CD4-positive, alpha-beta T cell (primary cell): ENCODE results near the gene PPP1R37. TPM values are rescaled to one million over a fixed set of nuclear protein-coding genes. Genes with fewer than 3 reads are reported as not detected.

Experiments
- ATAC-seq: fragments of 200-7000 bp; cut with Tn5 transposase; one replicate; pipeline ENCODE4 v1.10.0; 2022; ENCODE audit warnings: mild to moderate bottlenecking; ENCODE audit not compliant: poor library complexity
- CTCF ChIA-PET: fragments of 350-600 bp; sonication (Branson Sonifier 250); formaldehyde crosslinking; loops from one replicate; lab custom pipeline; 2021; ENCODE audit warnings: antibody characterized with exemption, inconsistent platforms; lab: Charles Lee
- POLR2A ChIA-PET: fragments of 350-600 bp; sonication (Branson Sonifier 250); formaldehyde crosslinking; loops from one replicate; lab custom pipeline; 2021; ENCODE audit warnings: antibody characterized with exemption, inconsistent platforms; lab: Charles Lee
- DNase-seq, 14 experiments: peaks; one replicate each; pipeline ENCODE4 v3.0.0-alpha.2; 2013 to 2020; ENCODE audit warnings: mixed read lengths in 2 of 14
- H3K27ac ChIP-seq, 2 donors: one replicate each; pipeline versions ENCODE4 v1.5.1 to v1.7.0; 2013; ENCODE audit warnings: low read length in 2 of 2, low read depth in 1 of 2, mild to moderate bottlenecking in 1 of 2
- H3K27me3 ChIP-seq, 2 experiments: 1 replicate in 1 of 2; 2 replicates in 1 of 2; pipeline versions ENCODE4 v1.6.1 to v1.7.0; 2013; ENCODE audit warnings: low read length in 2 of 2, control low read depth in 1 of 2, mild to moderate bottlenecking in 1 of 2, moderate library complexity in 1 of 2; ENCODE audit not compliant: insufficient read depth in 2 of 2, control insufficient read depth in 1 of 2
- H3K36me3 ChIP-seq: one replicate; pipeline ENCODE4 v1.6.1; 2013; ENCODE audit warnings: low read length, control low read depth; ENCODE audit not compliant: insufficient read depth
- H3K4me1 ChIP-seq: one replicate; pipeline ENCODE4 v1.6.1; 2013; ENCODE audit warnings: low read length, control low read depth; ENCODE audit not compliant: insufficient read depth
- H3K4me3 ChIP-seq: one replicate; pipeline ENCODE4 v1.5.1; 2013; ENCODE audit warnings: mild to moderate bottlenecking, low read length, moderate library complexity
- H3K9me3 ChIP-seq, 2 experiments: 1 replicate in 1 of 2; 2 replicates in 1 of 2; pipeline versions ENCODE4 v1.6.1 to v1.7.0; 2013; ENCODE audit warnings: low read length in 2 of 2, mild to moderate bottlenecking in 2 of 2, control low read depth in 1 of 2, moderate library complexity in 1 of 2; ENCODE audit not compliant: control insufficient read depth in 1 of 2, insufficient read depth in 1 of 2
- H3K27ac Mint-ChIP-seq: one replicate; pipeline ENCODE4 v1.8.0; 2020; ENCODE audit warnings: mixed read lengths
- H3K27me3 Mint-ChIP-seq: one replicate; pipeline ENCODE4 v1.8.0; 2021; ENCODE audit warnings: mixed read lengths
- H3K36me3 Mint-ChIP-seq: one replicate; pipeline ENCODE4 v1.8.0; 2021; ENCODE audit warnings: low read depth, mixed read lengths
- H3K4me1 Mint-ChIP-seq: one replicate; pipeline ENCODE4 v1.8.0; 2021; ENCODE audit warnings: low read depth, mixed read lengths
- H3K4me3 Mint-ChIP-seq: one replicate; pipeline ENCODE4 v1.8.0; 2020; ENCODE audit warnings: mild to moderate bottlenecking, mixed read lengths
- H3K9me3 Mint-ChIP-seq: one replicate; pipeline ENCODE4 v1.8.0; 2020; ENCODE audit warnings: mixed read lengths
- intact Hi-C, 2 experiments: fragments of 100-400 bp; cut with DNase I in 1 of 2; cut with micrococcal nuclease in 1 of 2; formaldehyde crosslinking; loops; one replicate each; pipeline versions ENCODE4 v1.15.1 to v1.9.0; 2023 to 2025; cut with DNase I, micrococcal nuclease
- total RNA-seq, 174 experiments: library from RNA in 2 of 174; stranded (reverse) in 2 of 174; gene quantifications; one replicate each; pipeline ENCODE4 v1.2.3 and lab custom pipeline; 2021 to 2026
- TF ChIP-seq, protein P1 (sequence below): fragments of 200-600 bp; IDR thresholded peaks from one replicate; pipeline ENCODE4 v1.8.0; 2022; ENCODE audit warnings: antibody characterized with exemption, mild to moderate bottlenecking

Gene PPP1R37
- total RNA-seq, 2 experiments from 2014 or later, result 17.2 to 19.6 TPM

DNA sequence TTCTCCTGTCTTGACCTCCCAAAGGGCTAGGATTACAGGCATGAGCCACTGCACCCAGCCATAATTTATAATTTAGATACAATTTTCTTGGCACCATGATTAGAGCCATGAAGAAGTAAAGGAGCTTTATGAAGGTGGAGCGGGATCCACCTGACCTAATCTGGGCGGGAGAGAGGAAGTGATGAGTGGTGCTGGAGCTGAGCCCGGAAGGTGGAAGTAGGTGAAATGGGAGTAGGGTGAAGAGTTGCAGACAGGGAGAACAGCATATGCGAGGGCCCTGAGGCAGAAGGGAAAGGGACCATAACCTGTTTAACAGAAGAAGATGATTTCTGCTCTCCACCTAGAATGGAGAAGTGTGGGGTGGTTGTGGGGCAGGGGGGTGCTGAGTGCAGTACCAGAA is 89.8 kb downstream of the PPP1R37 start:
- DNase-seq (no peak), ATAC-seq (no peak)
- H3K36me3 ChIP-seq, result peaks cover 18% of the 10 kb centered on the region
- intact Hi-C loops, result loop anchor here in 1 of 2 experiments (10.0 kb wide), 1 partner anchor 722 kb away; the partner anchor contains the start of gene MYPOP
- Mint-ChIP-seq H3K36me3 (peaks cover 15% of the 10 kb centered on the region), H3K4me1 (peaks cover 41% of the 10 kb centered on the region), H3K27ac (no peak overlapping the region), H3K9me3 (no peaks in the 10 kb centered on the region), H3K4me3 (peak overlapping the region; percentile 13), H3K27me3 (no peaks in the 10 kb centered on the region)
- no peak overlapping the region for H3K27ac ChIP-seq
- no peaks in the 10 kb centered on the region for H3K27me3 ChIP-seq
- ChIA-PET POLR2A (interaction anchor here (1.5 kb wide), 1 partner anchor 11 kb away, joined by 3 read pairs; no protein-coding TSS in a partner anchor), CTCF (interaction anchor here (1.5 kb wide), 1 partner anchor 11 kb away, joined by 3 read pairs; no protein-coding TSS in a partner anchor)
- peaks cover 48% of the 10 kb centered on the region for H3K4me1 ChIP-seq
- no peaks in the 10 kb centered on the region for H3K9me3 ChIP-seq
- TF ChIP-seq, protein P1, sequence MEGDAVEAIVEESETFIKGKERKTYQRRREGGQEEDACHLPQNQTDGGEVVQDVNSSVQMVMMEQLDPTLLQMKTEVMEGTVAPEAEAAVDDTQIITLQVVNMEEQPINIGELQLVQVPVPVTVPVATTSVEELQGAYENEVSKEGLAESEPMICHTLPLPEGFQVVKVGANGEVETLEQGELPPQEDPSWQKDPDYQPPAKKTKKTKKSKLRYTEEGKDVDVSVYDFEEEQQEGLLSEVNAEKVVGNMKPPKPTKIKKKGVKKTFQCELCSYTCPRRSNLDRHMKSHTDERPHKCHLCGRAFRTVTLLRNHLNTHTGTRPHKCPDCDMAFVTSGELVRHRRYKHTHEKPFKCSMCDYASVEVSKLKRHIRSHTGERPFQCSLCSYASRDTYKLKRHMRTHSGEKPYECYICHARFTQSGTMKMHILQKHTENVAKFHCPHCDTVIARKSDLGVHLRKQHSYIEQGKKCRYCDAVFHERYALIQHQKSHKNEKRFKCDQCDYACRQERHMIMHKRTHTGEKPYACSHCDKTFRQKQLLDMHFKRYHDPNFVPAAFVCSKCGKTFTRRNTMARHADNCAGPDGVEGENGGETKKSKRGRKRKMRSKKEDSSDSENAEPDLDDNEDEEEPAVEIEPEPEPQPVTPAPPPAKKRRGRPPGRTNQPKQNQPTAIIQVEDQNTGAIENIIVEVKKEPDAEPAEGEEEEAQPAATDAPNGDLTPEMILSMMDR, result no peak
- H3K4me3 ChIP-seq, result no peak overlapping the region

DNA sequence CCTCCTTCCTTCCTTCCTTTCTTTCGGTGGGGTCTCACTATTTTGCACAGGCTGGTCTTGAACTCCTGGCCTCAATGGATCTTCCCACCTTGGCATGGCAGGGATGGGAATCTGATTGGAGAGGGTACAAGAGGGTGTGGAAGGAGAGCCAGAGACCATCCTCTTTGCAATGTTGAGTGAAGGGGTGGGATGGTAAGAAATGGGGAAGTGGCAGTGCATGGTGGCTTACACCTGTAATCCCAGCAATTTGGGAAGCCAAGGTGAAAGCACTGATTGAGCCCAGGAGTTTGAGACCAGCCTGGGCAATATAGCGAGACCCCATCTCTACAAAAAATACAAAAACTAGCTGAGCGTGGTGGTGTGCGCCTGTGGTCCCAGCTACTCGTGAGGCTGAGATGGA is 91.1 kb downstream of the PPP1R37 start:
- no peak overlapping the region for H3K4me3 Mint-ChIP-seq
- H3K4me1 ChIP-seq, result peaks cover 42% of the 10 kb centered on the region
- H3K9me3 ChIP-seq, result no peaks in the 10 kb centered on the region
- no peak overlapping the region for H3K27ac ChIP-seq
- H3K4me1 Mint-ChIP-seq, result peaks cover 37% of the 10 kb centered on the region
- ATAC-seq (no peak), DNase-seq (no peak)
- TF ChIP-seq, protein P1, result no peak
- ChIA-PET CTCF (interaction anchor here (0.6 kb wide), 1 partner anchor 95 kb away, joined by 5 read pairs; no protein-coding TSS in a partner anchor), POLR2A (no interaction called here)
- no peak overlapping the region for H3K27ac Mint-ChIP-seq
- H3K27me3 ChIP-seq, result no peaks in the 10 kb centered on the region
- H3K27me3 Mint-ChIP-seq, result no peaks in the 10 kb centered on the region
- H3K4me3 ChIP-seq, result no peak overlapping the region
- intact Hi-C loops, result loop anchor here in 1 of 2 experiments (10.0 kb wide), 1 partner anchor 721 kb away; the partner anchor contains the start of gene MYPOP
- peaks cover 18% of the 10 kb centered on the region for H3K36me3 ChIP-seq
- H3K36me3 Mint-ChIP-seq, result peaks cover 11% of the 10 kb centered on the region
- no peaks in the 10 kb centered on the region for H3K9me3 Mint-ChIP-seq

DNA sequence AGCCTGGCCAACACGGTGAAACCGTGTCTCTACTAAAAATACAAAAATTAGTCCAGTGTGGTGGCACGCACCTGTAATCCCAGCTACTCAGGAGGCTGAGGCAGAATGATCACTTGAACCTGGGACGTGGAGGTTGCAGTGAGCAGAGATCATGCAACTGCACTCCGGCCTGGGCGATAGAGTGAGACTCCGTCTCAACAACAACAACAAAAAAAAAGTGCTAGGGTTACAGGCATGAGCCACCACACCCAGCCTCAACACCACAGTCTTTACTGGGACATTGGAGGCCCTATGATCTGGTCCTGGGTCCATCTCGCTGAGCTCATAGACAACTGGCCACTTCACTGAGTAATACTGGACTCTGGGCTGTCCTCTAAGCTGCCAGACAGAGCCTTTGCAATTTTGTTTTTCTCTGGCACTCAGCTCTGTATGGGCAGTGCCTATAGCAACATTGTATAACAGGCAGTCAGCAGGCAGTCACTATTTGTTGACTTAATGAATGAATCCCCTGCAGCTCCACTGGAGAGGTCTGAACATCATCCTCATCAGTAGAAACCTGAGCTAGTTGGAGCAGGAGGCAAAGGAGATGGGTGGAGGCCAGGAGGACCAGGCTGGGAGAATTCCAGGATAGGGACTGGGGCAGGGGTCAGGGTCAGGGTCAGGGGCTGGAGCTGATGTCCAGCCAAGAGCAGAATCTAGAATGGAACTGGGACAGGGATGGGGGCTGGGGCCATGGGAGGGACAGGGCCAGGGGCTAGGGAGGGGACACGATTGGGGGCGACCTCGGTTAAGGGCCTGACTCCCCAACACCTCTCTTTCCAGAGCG is 93.7 kb downstream of the PPP1R37 start:
- H3K27ac ChIP-seq, result no peak overlapping the region
- no peak overlapping the region for H3K4me3 Mint-ChIP-seq
- ChIA-PET POLR2A (interaction anchor here (0.7 to 2.0 kb wide), 3 partner anchors 8 to 95 kb away, joined by 3 to 14 read pairs (median 9); partner anchors contain the start of genes BLOC1S3, PPP1R37 and TRAPPC6A), CTCF (interaction anchor here (1.3 kb wide), 1 partner anchor 8 kb away, joined by 5 read pairs; the partner anchor contains the start of genes BLOC1S3 and TRAPPC6A)
- DNase-seq, result no peak
- no peak for ATAC-seq
- peaks cover 18% of the 10 kb centered on the region for H3K4me1 ChIP-seq
- H3K4me1 Mint-ChIP-seq, result peaks cover 17% of the 10 kb centered on the region
- TF ChIP-seq, protein P1, result no peak
- H3K4me3 ChIP-seq, result no peak overlapping the region
- peaks cover 2% of the 10 kb centered on the region for H3K36me3 Mint-ChIP-seq
- H3K36me3 ChIP-seq, result peaks cover 7% of the 10 kb centered on the region
- H3K9me3 Mint-ChIP-seq, result no peaks in the 10 kb centered on the region
- intact Hi-C loops, result loop anchor here (1.0 to 10.0 kb wide), 5 partner anchors 59 to 718 kb away; partner anchors contain the start of gene MYPOP (in 1 of the 2)
- no peaks in the 10 kb centered on the region for H3K27me3 Mint-ChIP-seq
- H3K27ac Mint-ChIP-seq, result no peak overlapping the region
- peaks cover 0 to 4% of the 10 kb centered on the region in 2 experiments for H3K9me3 ChIP-seq
- no peaks in the 10 kb centered on the region for H3K27me3 ChIP-seq
